Thyroid gland (tissue), 4 donors: ENCODE results near the gene LOXL4. TPM values are rescaled to one million over a fixed set of nuclear protein-coding genes. Genes with fewer than 3 reads are reported as not detected.

Experiments
- DNase-seq, 2 donors: peaks; one replicate each; pipeline ENCODE4 v3.0.0-alpha.2; 2019
- H3K27ac ChIP-seq, 3 donors: fragments of 200-600 bp; sonication (generic); 1 replicate in 2 of 3; 2 replicates in 1 of 3; pipeline ENCODE4 v1.5.1; 2016 to 2019; ENCODE audit warnings: mild to moderate bottlenecking in 1 of 3, moderate library complexity in 1 of 3
- H3K27me3 ChIP-seq: fragments of 200-600 bp; sonication (generic); one replicate; pipeline ENCODE4 v1.5.1; 2019
- H3K36me3 ChIP-seq, 2 donors: fragments of 200-600 bp; sonication (generic); one replicate each; pipeline ENCODE4 v1.5.1; 2016 to 2019
- H3K4me1 ChIP-seq, 2 donors: fragments of 200-600 bp; sonication (generic); one replicate each; pipeline ENCODE4 v1.5.1; 2017 to 2019
- H3K4me3 ChIP-seq, 3 donors: fragments of 200-600 bp; sonication (generic); replicated peaks in 1 of 3; 1 replicate in 2 of 3; 2 replicates in 1 of 3; pipeline ENCODE4 v1.5.1; 2016; ENCODE audit warnings: mild to moderate bottlenecking in 1 of 3
- H3K9me3 ChIP-seq: fragments of 200-600 bp; sonication (generic); one replicate; pipeline ENCODE4 v1.5.1; 2017
- CTCF ChIP-seq, 6 experiments: fragments of 200-600 bp in 3 of 6; fragments of 450-650 bp in 3 of 6; sonication (generic) in 3 of 6; IDR thresholded peaks; one replicate each; pipeline ENCODE4 v1.5.1; 2016 to 2019; ENCODE audit warnings: antibody characterized with exemption in 6 of 6, mild to moderate bottlenecking in 2 of 6, inconsistent platforms in 1 of 6, moderate library complexity in 1 of 6
- POLR2A ChIP-seq, 2 donors: fragments of 450-650 bp; IDR thresholded peaks; one replicate each; pipeline ENCODE4 v1.6.1; 2017; ENCODE audit warnings: antibody characterized with exemption in 2 of 2, mild to moderate bottlenecking in 2 of 2, moderate library complexity in 1 of 2
- WGBS, 2 donors: methylation state at CpG; one replicate each; pipeline ENCODE4 v1.1.5; 2017; 5-methylcytosine and 5-hydroxymethylcytosine counted together
- intact Hi-C: fragments of 100-400 bp; cut with DNase I; formaldehyde crosslinking; loops from one replicate; pipeline ENCODE4 v1.15.1; 2023
- total RNA-seq, 4 donors: library from RNA; depleted of rRNA; stranded (reverse); fragments of >200 nt; gene quantifications; one replicate each; pipeline ENCODE4 v1.2.3, GENCODE V29; 2016

Gene LOXL4
- total RNA-seq, 4 donors from 2014 or later, result 11.9 to 20.5 (median 15.3) TPM

- TF ChIP-seq CTCF (IDR thresholded peaks at IDR 0.05) (no peak), POLR2A (IDR thresholded peaks at IDR 0.05) (no peak)
- H3K4me1 ChIP-seq, result peaks cover 5 to 9% of the 10 kb centered on the region in 2 donors
- peak in 1 of 2 donors; percentile 25 for DNase-seq
- intact Hi-C loops, result no loop called here
- 47 to 66% methylated on average over 5 to 9 of the region's 9 CpGs for whole genome bisulfite sequencing, 2 donors
- H3K27ac ChIP-seq, result no peak overlapping the region
- no peaks in the 10 kb centered on the region for H3K27me3 ChIP-seq
- H3K36me3 ChIP-seq, result no peaks in the 10 kb centered on the region
- H3K9me3 ChIP-seq, result no peaks in the 10 kb centered on the region
- H3K4me3 ChIP-seq, result no peak overlapping the region
Observed at GRCh38 chr10:98301664-98302319, 33.8 kb upstream of the LOXL4 start.

GRCh38 chr10:98300526-98301229, 32.7 kb upstream of the LOXL4 start:
- no peaks in the 10 kb centered on the region for H3K36me3 ChIP-seq
- no peak overlapping the region for H3K4me3 ChIP-seq
- peaks cover 5 to 11% of the 10 kb centered on the region in 2 donors for H3K4me1 ChIP-seq
- no peak for TF ChIP-seq CTCF (IDR thresholded peaks at IDR 0.05)
- TF ChIP-seq POLR2A (IDR thresholded peaks at IDR 0.05), result no peak
- no peaks in the 10 kb centered on the region for H3K9me3 ChIP-seq
- no peak overlapping the region for H3K27ac ChIP-seq
- no peaks in the 10 kb centered on the region for H3K27me3 ChIP-seq
- no peak for DNase-seq
- WGBS, 2 donors, result 95% methylated on average over 7 of the region's 7 CpGs
- intact Hi-C loops, result no loop called here

- TF ChIP-seq POLR2A (IDR thresholded peaks at IDR 0.05) (no peak), CTCF (IDR thresholded peaks at IDR 0.05) (no peak)
- DNase-seq, result no peak
- H3K27ac ChIP-seq, result no peak overlapping the region
- H3K9me3 ChIP-seq, result no peaks in the 10 kb centered on the region
- no peak overlapping the region for H3K4me3 ChIP-seq
- WGBS, 2 donors, result 63 to 64% methylated on average over 9 of the region's 9 CpGs
- peaks cover 5 to 17% of the 10 kb centered on the region in 2 donors for H3K4me1 ChIP-seq
- no peaks in the 10 kb centered on the region for H3K27me3 ChIP-seq
- intact Hi-C loops, result no loop called here
- no peaks in the 10 kb centered on the region for H3K36me3 ChIP-seq
Observed at GRCh38 chr10:98299341-98299740, 31.3 kb upstream of the LOXL4 start.

GRCh38 chr10:98296524-98296923, 28.5 kb upstream of the LOXL4 start:
- no peak overlapping the region for H3K27ac ChIP-seq
- intact Hi-C loops, result no loop called here
- no peaks in the 10 kb centered on the region for H3K9me3 ChIP-seq
- H3K27me3 ChIP-seq, result no peaks in the 10 kb centered on the region
- DNase-seq, result no peak
- peaks cover 2 to 12% of the 10 kb centered on the region in 2 donors for H3K4me1 ChIP-seq
- TF ChIP-seq POLR2A (IDR thresholded peaks at IDR 0.05), result no peak
- no peak for TF ChIP-seq CTCF (IDR thresholded peaks at IDR 0.05)
- H3K4me3 ChIP-seq, result no peak overlapping the region
- no peaks in the 10 kb centered on the region for H3K36me3 ChIP-seq
- WGBS, 2 donors, result 100% methylated on average over 1 of the region's 1 CpG

- H3K4me3 ChIP-seq, result no peak overlapping the region
- TF ChIP-seq POLR2A (IDR thresholded peaks at IDR 0.05) (no peak), CTCF (IDR thresholded peaks at IDR 0.05) (no peak)
- H3K36me3 ChIP-seq, result no peaks in the 10 kb centered on the region
- H3K27me3 ChIP-seq, result no peaks in the 10 kb centered on the region
- no peak for DNase-seq
- H3K4me1 ChIP-seq, result peaks cover 0 to 7% of the 10 kb centered on the region in 2 donors
- intact Hi-C loops, result no loop called here
- no peaks in the 10 kb centered on the region for H3K9me3 ChIP-seq
- WGBS, 2 donors, result 53 to 55% methylated on average over 5 of the region's 5 CpGs
- H3K27ac ChIP-seq, result no peak overlapping the region
Observed at GRCh38 chr10:98295907-98296306, 27.9 kb upstream of the LOXL4 start.
